HG03175 (cell line): Measurements from ENCODE around the gene TADA2B.

Source experiments
- ATAC-seq: cut with Tn5 transposase; IDR thresholded peaks from one replicate; pipeline ENCODE4 v1.9.1; 2021; ENCODE audit warnings: mild to moderate bottlenecking, moderate library complexity; ENCODE audit not compliant: unreplicated experiment

The TADA2B gene

GRCh38 chr4:7043284-7044136, at the start of gene TADA2B:
Gene TADA2B, plus strand, starts transcription at chr4:7043372. Its CDS starts 208 bp downstream, at chr4:7043580.
- peak; percentile 32 for ATAC-seq

DNA sequence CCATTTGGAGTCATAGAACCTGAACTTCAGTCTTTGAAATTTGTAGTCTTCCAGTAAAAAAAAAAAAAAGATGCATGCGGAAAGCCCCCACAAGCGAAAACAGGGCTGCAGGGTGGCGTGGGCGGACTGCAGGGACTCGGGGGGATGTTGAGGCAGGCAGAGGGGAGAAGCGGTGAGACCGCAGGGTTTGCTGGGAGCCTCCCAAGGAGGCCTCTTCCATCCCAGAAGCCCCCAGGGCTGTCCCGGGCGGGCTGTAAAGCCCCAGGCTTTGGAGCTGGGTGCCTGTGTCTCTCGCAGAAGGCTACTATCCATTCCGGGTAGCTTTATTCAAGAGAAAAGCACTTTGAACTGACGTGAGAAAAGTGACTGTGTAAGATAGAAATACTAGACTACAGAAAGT, 46.7 kb upstream of the TADA2B start:
- no peak for ATAC-seq

- no peak for ATAC-seq
Observed at GRCh38 chr4:6999172-7000086, 43.7 kb upstream of the TADA2B start.

GRCh38 chr4:7000421-7001176, 42.6 kb upstream of the TADA2B start:
- ATAC-seq, result no peak

DNA sequence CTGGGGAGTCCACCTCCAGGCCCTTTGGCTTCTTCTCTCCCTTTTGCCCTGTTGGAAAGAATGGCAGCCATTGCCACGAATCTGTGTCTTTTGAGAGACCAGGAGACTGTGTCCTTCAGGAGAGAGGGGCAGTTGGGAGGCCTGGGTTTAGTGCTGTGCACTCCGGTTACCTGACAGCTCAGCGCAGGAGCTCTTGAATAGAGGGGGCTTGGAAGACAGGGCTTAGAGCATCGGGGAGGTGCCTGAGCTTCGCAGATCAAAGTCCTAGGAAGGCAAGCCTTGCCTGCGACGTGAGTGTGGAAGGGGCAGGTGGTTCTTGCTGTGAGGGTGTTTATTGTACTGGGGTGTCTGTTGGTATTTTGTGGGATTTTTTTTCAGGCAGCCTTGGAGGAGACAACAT, 41.9 kb upstream of the TADA2B start:
- ATAC-seq, result no peak

DNA sequence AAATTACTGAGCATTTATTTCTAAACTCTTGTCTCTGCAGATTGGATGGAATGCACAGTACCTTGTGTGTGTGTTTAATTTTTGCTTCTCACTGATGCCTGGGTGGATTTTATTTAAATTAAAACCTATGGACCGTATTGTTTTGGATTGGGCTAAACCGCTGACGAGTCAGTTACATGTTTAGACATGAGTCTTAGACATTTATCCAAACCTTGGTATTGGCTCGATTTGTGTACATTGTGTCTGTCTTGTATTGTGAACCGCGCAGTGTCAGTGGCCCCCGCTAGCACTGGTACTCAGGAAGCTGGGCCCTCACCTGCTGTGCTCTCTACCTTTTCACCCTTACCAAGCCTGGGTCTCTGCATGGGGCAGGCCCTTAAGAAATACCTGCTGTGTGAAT, 40.8 kb upstream of the TADA2B start:
- ATAC-seq, result no peak

DNA sequence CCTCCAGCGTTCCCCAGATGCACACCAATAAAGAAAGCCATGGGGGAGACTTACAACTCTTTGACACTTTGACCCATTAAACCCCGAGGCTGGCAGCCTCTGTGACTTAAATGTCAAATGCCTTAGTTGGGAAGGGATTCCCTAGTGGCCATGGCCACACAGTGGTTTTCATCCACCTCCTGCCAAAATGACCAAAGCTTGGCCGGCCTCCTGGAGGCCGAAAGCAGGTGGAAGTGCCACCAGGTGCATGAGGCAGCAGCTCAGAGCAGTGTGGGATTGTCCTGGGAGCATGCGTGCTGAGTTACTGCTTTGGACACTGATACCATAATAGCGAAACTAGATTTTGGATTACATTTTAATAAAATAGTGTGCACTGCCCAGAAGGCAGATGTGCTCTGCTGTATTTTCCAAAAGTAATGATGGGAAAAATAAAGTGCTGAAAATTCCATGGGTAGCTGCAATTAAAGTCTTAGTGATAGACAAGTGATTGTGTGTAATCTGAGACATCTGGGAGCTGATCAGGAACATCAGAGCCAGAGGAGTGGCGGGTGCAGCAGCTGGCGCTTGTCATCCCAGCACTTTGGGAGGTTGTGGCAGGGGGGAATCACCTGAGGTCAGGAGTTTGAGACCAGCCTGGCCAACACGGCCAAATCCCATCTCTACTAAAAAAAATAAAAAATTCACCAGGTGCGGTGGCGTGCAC, 39.8 kb upstream of the TADA2B start:
- ATAC-seq, result no peak

DNA sequence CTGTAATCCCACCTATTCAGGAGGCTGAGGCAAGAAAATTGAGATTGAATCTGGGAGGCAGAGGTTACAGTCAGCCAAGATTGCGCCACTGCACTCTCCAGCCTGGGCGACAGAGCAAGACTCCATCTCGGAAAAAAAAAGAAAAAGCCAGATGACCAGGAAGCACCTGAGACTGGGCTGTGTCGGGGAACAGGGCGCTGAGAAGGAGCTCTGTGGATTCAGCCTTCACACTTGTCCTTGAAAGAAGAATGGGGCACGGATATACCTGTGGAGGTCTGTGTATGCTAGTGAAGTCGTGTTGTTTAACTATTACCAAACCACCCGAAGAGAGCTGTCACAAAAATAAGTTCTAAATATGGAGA, 39.3 kb upstream of the TADA2B start:
- no peak for ATAC-seq

- no peak for ATAC-seq
Observed at GRCh38 chr4:7004331-7004730, 38.8 kb upstream of the TADA2B start.

- ATAC-seq, result no peak
Observed at GRCh38 chr4:7005571-7005970, 37.6 kb upstream of the TADA2B start.

GRCh38 chr4:7006411-7006810, 36.8 kb upstream of the TADA2B start:
- no peak for ATAC-seq

GRCh38 chr4:7007142-7007907, 35.8 kb upstream of the TADA2B start:
- no peak for ATAC-seq

GRCh38 chr4:7007944-7008343, 35.2 kb upstream of the TADA2B start:
- ATAC-seq, result no peak

DNA sequence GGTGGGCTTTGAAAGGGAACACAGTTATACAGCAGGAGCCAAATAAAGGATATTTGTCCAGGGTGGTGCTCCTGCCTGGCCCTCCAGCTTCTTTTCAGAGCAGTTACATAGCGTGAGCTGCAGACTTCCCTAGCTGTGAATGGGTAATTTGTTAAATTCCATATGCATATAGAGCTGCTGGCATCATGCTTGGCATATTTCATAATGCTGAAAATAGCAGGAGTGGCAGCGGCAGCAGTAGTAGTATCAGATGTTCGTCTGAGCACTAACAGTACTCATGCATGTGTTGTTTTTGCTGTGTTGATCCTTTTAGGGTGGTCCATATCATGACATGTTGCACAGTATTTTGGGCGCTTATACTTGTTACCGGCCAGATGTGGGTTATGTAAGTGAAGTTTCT, 33.6 kb upstream of the TADA2B start:
- ATAC-seq, result no peak

- ATAC-seq, result no peak
Observed at GRCh38 chr4:7013175-7013574, 30.0 kb upstream of the TADA2B start.

GRCh38 chr4:7014815-7015214, 28.4 kb upstream of the TADA2B start:
- ATAC-seq, result no peak

DNA sequence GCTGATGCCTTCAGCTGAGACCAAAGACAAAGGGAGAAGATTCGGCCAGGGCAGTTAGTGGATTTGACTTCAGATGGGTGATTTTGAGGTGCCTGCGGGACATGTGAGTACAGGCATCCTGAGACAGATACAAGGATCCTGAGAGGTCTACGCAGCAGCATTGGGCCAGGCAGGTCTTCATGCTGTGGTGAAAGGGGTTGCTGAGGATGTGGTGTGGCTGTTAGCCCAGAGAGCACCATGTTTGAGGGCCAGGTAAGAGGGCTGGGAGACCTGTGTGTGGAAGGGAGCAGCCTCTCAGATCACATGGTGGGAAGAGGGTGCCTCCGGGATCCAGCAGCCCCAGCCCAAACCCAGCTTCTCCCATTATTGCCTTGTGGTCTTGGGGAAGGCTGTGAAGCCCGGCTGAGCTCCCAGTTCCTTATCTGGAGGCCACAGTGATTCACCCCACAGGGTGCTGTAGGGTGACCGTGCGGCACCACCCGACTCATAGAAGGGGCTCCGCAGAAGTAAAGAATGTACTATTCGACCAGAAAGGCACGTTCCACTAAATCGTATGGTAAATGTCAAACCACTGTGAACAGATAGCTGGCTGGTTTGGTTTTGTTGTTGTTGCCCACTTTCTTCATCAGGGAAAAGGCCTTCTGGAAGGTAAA, 27.7 kb upstream of the TADA2B start:
- no peak for ATAC-seq

DNA sequence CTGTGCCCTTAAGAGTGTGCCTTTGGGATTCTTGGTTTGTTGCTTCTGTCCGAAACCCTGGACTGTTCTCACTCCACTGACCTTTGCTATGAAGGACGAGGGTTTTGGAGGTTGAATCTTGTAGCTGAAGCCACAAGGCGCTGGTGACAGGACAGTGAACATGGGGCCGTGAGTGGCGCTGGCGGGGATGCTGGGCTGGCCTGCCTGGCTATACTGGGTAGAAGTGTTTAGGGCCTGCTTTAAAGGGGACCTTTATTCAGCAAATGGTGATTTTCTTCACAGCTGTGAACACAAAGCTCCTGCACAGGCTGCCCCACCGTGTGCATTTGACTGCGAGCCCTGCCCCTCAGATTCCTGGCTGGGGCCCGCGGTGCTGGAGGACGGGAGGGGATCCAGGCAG, 27.1 kb upstream of the TADA2B start:
- ATAC-seq, result no peak

DNA sequence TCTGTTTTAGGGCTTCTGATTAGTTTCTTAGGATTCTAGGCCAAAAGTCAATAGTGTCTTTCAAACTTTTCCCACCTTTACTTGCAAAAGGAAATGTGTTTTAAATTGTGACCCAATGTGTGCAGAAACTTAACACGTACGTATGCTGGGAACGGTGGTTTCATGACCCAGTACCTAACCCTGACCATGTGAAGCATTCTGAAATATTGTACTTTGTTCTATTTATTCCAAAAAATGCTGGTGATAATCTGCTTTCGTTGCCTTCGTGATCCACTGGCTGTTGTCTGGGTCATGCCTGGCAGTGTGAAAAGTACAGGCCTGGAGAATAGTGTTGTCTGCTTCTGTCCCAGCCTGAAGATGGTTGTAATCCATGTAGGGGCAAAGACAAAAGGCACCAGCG, 26.7 kb upstream of the TADA2B start:
- ATAC-seq, result no peak
